ENCODE measurements around the gene RERE.

RERE gene

GRCh38 chr1:8684590-8684989, 132.8 kb downstream of the RERE start:
- DNase-seq: no peak

GRCh38 chr1:8682573-8682972, 134.9 kb downstream of the RERE start:
- DNase-seq: no peak

GRCh38 chr1:8681911-8682310, 135.5 kb downstream of the RERE start:
- DNase-seq: no peak

- no peak for DNase-seq
Observed at GRCh38 chr1:8680664-8681650, 136.5 kb downstream of the RERE start.

- DNase-seq: no peak
Observed at GRCh38 chr1:8679929-8680663, 137.3 kb downstream of the RERE start.

GRCh38 chr1:8679395-8679800, 138.0 kb downstream of the RERE start:
- no peak for DNase-seq

GRCh38 chr1:8678673-8679394, 138.6 kb downstream of the RERE start:
- no peak for DNase-seq

GRCh38 chr1:8677782-8678181, 139.7 kb downstream of the RERE start:
- no peak for DNase-seq

- DNase-seq: no peak
Observed at GRCh38 chr1:8676813-8677212, 140.6 kb downstream of the RERE start.

GRCh38 chr1:8676072-8676471, 141.4 kb downstream of the RERE start:
- no peak for DNase-seq

GRCh38 chr1:8674912-8675311, 142.5 kb downstream of the RERE start:
- DNase-seq: no peak

GRCh38 chr1:8674481-8674880, 143.0 kb downstream of the RERE start:
- no peak for DNase-seq

GRCh38 chr1:8671306-8671917, 146.0 kb downstream of the RERE start:
- peak; percentile 28 for DNase-seq

- DNase-seq: no peak
Observed at GRCh38 chr1:8670371-8670818, 147.0 kb downstream of the RERE start.

GRCh38 chr1:8669606-8670335, 147.7 kb downstream of the RERE start:
- no peak for DNase-seq

- DNase-seq: no peak
Observed at GRCh38 chr1:8667869-8668594, 149.4 kb downstream of the RERE start.

- DNase-seq: no peak
Observed at GRCh38 chr1:8666389-8667167, 150.9 kb downstream of the RERE start.

- DNase-seq: no peak
Observed at GRCh38 chr1:8665833-8666232, 151.6 kb downstream of the RERE start.

GRCh38 chr1:8664887-8665286, 152.6 kb downstream of the RERE start:
- DNase-seq: no peak

- DNase-seq: no peak
Observed at GRCh38 chr1:8663915-8664329, 153.5 kb downstream of the RERE start.
